ENCODE data around the gene SLC23A2. TPM values are rescaled to one million over a fixed set of nuclear protein-coding genes. Genes with fewer than 3 reads are reported as not detected.
A peak's percentile ranks its signal among the peaks of the same experiment; 100 is the strongest.

The SLC23A2 gene
- total RNA-seq, 4 donors from 2014 or later, result 2.6 to 3.6 (median 3.1) TPM

DNA sequence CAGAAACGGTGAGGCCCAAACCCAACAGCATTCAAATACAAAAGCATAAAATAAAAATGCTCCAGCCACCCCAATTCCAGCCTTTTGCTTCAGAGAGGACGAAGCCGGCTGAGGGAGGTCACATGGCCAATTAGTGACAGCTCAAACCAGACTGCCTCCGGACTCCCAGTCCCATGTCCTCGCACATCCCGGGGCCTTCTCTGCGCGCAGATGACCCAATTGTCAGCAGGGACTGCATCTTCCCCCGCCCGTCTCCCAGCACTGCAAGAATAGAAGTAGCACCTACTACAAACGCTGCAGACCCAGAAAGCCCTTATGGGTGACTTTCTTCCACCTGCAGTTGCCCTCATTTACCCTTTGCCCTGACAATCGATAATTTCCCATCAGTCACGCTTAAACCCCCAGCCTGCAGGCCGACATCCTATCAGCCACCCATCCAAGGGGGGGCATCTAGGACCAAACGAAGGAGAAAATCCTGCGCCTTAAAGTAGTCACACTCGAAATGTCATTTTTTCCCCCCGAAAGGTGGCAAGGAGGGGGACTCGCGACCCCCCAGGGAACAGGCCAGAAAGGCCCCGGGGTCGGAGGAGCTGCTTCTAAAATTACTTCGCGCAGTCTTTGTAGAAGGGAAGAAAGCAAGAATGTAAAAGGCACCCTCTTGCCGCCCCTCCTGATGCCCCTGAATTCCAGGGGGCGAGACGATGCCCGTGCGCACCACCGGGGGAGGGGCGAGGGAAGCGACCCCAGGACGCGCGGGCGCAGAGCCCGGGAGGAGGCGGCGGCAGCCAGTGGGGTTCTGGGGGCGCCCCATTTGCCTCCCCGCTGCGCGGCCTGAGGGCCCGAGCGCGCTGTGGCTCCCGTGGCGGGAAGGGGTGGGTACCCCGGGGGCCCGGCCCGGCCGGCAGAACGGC lies 792 bp downstream of the SLC23A2 start:
- no peaks in the 10 kb centered on the region for H3K36me3 ChIP-seq
- no peaks in the 10 kb centered on the region for H3K27me3 ChIP-seq
- in situ Hi-C loops (cut with MboI; ENCODE audit: low sequenced_read_pairs in 4 of 4) (no loop called here), intact Hi-C loops (cut with DNase I; ENCODE audit: low total_unique reads) (no loop called here)
- ATAC-seq, result peak; percentile 50 to 59
- H3K9me3 ChIP-seq, result no peaks in the 10 kb centered on the region
- peak; percentile 25 for DNase-seq
- H3K4me3 ChIP-seq, result peak overlapping the region; percentile 71 to 87 (median 78)
- H3K27ac ChIP-seq, result peak overlapping the region in 1 of 4 donors; percentile 31
- peaks cover 3 to 6% of the 10 kb centered on the region in 2 donors for H3K4me1 ChIP-seq
- TF ChIP-seq, protein P1, sequence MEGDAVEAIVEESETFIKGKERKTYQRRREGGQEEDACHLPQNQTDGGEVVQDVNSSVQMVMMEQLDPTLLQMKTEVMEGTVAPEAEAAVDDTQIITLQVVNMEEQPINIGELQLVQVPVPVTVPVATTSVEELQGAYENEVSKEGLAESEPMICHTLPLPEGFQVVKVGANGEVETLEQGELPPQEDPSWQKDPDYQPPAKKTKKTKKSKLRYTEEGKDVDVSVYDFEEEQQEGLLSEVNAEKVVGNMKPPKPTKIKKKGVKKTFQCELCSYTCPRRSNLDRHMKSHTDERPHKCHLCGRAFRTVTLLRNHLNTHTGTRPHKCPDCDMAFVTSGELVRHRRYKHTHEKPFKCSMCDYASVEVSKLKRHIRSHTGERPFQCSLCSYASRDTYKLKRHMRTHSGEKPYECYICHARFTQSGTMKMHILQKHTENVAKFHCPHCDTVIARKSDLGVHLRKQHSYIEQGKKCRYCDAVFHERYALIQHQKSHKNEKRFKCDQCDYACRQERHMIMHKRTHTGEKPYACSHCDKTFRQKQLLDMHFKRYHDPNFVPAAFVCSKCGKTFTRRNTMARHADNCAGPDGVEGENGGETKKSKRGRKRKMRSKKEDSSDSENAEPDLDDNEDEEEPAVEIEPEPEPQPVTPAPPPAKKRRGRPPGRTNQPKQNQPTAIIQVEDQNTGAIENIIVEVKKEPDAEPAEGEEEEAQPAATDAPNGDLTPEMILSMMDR (IDR thresholded peaks at IDR 0.05 in 4 of 5, conservative IDR thresholded peaks at IDR 0.05 in 1 of 5), result no peak
- no peak for TF ChIP-seq POLR2A (IDR thresholded peaks at IDR 0.05)

DNA sequence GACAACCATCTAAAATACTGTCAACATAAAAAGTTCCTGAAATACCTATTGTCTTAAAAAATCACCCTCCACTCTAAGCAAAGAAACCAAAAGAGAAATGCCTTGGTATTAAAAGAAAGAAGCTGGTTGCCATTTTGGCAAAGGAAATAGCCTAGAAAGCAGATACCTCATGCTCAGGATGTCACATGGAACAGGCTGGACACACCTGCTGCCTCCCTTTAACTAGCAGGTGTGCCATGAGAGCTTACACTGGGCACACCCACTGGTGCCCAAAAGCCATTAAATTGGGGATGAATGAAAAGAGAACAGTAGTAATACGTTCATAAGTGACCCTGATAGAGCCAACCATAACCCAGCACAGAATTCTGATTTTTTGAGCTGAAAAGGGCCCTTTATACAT lies 1.5 kb downstream of the SLC23A2 start:
- ATAC-seq, result no peak
- no peak for DNase-seq
- no peaks in the 10 kb centered on the region for H3K9me3 ChIP-seq
- no peaks in the 10 kb centered on the region for H3K27me3 ChIP-seq
- TF ChIP-seq, protein P1 (IDR thresholded peaks at IDR 0.05 in 4 of 5, conservative IDR thresholded peaks at IDR 0.05 in 1 of 5), result no peak
- TF ChIP-seq POLR2A (IDR thresholded peaks at IDR 0.05), result no peak
- H3K4me1 ChIP-seq, result peaks cover 3 to 6% of the 10 kb centered on the region in 2 donors
- H3K36me3 ChIP-seq, result no peaks in the 10 kb centered on the region
- no peak overlapping the region for H3K27ac ChIP-seq
- intact Hi-C loops (cut with DNase I; ENCODE audit: low total_unique reads), result no loop called here
- H3K4me3 ChIP-seq, result peak overlapping the region; percentile 71 to 87 (median 78)
- in situ Hi-C loops (cut with MboI; ENCODE audit: low sequenced_read_pairs in 4 of 4), result no loop called here

DNA sequence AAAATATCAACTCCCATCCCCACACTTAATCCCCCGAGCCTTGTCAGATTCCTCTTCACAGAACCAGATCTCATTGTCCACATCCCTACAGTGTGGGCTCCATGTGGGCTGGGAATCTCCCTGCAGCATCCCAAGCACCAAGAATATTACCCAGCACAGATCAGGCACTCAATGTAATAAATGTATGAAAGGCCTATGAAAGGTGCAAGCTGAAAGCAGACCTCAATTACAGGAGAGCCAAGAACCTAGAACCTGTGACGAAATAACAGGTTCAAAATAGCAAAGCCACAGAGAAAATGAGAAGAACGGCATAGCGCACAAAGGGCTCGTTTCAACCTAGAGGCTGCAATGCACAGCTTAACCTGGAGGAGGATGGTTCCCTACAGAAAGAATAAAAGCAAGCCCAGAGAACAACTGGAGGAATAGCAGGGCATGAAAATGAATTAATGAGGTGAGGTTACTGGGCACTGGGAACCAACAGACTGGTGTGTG lies 3.1 kb downstream of the SLC23A2 start:
- Histone ChIP-seq H3K36me3 (no peaks in the 10 kb centered on the region), H3K4me3 (no peak overlapping the region), H3K4me1 (peaks cover 3 to 6% of the 10 kb centered on the region in 2 donors), H3K9me3 (no peaks in the 10 kb centered on the region), H3K27ac (no peak overlapping the region), H3K27me3 (no peaks in the 10 kb centered on the region)
- intact Hi-C loops (cut with DNase I; ENCODE audit: low total_unique reads) (no loop called here), in situ Hi-C loops (cut with MboI; ENCODE audit: low sequenced_read_pairs in 4 of 4) (no loop called here)
- ATAC-seq, result no peak
- TF ChIP-seq, protein P1 (IDR thresholded peaks at IDR 0.05 in 4 of 5, conservative IDR thresholded peaks at IDR 0.05 in 1 of 5), result no peak
- no peak for TF ChIP-seq POLR2A (IDR thresholded peaks at IDR 0.05)
- no peak for DNase-seq

DNA sequence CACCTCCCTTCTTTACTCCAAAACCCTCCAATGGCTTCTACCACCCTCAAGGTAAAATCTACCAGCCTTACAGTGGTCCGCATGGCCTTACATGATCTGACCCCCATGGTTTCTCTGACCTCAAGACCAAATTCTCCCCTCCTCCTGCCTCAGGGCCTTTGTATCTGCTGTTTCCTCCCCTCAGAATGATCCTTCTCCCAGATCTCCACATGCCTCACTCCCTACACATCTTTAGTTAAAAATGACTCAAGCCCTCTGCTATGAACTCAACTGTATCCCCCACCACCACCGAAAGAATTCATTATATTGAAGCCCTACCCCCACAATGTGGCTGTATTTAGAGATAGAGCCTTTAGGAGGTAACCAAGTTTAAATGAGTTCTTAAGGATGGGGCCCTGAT lies 4.1 kb downstream of the SLC23A2 start:
- Histone ChIP-seq H3K27me3 (no peaks in the 10 kb centered on the region), H3K9me3 (no peaks in the 10 kb centered on the region), H3K4me3 (no peak overlapping the region), H3K4me1 (peaks cover 3 to 6% of the 10 kb centered on the region in 2 donors), H3K36me3 (no peaks in the 10 kb centered on the region), H3K27ac (no peak overlapping the region)
- intact Hi-C loops (cut with DNase I; ENCODE audit: low total_unique reads), result no loop called here
- in situ Hi-C loops (cut with MboI; ENCODE audit: low sequenced_read_pairs in 4 of 4), result no loop called here
- DNase-seq (no peak), ATAC-seq (no peak)
- no peak for TF ChIP-seq POLR2A (IDR thresholded peaks at IDR 0.05)
- TF ChIP-seq, protein P1 (IDR thresholded peaks at IDR 0.05 in 4 of 5, conservative IDR thresholded peaks at IDR 0.05 in 1 of 5), result no peak
